Stimulated activated CD4-positive, alpha-beta T cell treated with anti-CD3 and anti-CD28 coated beads, Interleukin-4, amount 100 ng/mL, for 24 hours (primary cell): ENCODE measurements around the gene AGXT.

Source experiments
- DNase-seq: peaks from one replicate; pipeline ENCODE4 v3.0.0-alpha.2; 2020

Gene AGXT

DNA sequence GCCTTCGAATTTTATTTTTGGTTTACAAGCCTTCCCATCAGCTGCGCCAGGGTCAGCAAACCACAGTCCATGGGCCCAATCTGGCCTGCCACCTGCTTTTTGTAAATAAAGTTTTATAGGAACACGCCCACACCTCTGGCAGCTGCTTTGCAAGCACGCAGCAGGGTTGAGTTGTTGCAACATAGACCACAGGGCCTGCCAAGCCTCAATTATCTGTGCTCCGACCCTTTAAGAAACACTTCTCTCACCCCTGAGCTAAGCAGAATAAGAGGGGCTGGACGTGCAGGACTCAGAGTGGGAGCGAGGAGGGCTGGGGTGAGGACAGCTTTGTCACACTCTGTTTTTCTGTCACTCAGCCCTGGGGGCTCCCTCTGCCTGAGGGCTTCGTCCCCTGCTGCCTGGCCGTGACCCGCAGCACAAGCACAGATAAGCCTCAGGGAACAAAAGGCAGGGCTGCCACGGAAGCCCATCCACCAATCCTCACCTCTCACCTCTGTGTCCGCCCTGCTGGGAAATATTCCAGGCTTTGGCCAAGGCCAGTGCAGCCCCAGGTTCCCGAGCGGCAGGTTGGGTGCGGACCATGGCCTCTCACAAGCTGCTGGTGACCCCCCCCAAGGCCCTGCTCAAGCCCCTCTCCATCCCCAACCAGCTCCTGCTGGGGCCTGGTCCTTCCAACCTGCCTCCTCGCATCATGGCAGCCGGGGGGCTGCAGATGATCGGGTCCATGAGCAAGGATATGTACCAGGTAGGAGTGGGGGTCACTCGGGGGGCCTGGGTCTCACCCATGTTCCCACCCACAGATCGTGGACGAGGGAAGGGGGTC lies at the start of gene AGXT:
TSS of gene AGXT (plus strand) at position 539 of the 823 bp plus-strand sequence. CDS start at position 581, 42 bp downstream.
- no peak for DNase-seq

DNA sequence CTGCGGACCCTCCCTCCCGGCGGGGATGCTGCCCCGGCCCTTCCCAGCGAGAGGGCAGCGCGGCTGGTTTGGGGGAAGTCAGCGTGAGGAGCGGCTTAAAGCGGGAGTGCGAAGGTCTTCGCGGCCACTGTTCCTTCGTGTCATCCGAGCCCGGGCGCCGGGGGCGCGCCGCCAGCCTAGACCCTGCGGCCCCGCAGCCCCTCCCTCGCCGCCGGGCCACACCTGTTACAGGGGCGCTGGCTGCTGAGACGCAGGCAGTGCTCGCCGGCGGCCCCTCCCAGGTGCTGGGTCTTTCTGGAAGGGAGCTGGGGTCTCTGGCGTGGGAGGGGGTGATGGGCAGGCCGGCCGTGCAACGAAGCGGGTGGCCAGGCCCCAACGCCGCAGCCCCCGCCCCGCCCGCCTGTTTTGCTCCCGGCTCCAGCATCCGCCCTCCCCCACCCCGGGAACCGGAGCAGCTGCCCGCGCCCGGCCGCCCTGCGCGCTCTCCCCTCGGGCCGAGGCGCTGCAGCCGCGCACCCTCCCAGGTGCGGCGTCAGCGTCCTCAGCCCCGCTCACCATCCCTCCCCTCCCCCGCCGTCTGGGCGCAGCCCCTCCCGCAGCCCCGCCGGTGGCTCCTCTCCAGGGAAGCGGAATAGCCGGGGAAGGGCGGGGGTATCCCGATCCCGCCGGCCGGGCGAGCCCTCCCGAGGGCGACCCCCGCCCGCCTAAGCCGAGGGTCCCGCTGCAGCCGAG lies 49.3 kb upstream of the AGXT start:
- no peak for DNase-seq

- no peak for DNase-seq
Measured at GRCh38 chr2:240819858-240820606, 48.6 kb upstream of the AGXT start, which contains the start of gene KIF1A. Gene KIF1A, minus strand, starts transcription at chr2:240820219. Its CDS starts 22,467 bp downstream, at chr2:240797752.

- DNase-seq: peak; percentile 24
Measured at GRCh38 chr2:240820607-240821428, 47.8 kb upstream of the AGXT start.

DNA sequence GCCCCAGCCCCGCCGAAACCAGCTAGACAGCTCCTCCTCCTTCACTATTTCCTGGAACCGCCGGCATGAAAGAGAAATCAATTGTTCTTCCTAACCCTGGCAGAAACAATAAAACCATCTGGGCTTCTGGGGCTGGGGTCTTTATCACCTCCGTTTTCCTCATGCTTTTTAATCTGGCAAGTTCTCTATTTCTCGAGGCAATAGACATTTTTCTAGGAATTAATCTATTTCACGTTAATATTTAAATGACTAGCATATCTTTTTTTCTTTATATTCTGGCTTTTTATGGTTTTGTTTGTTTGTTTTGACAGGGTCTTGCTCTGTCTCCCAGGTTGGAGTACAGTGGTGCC lies 47.2 kb upstream of the AGXT start:
- no peak for DNase-seq

GRCh38 chr2:240822280-240822847 lies 46.3 kb upstream of the AGXT start:
- DNase-seq: no peak

- no peak for DNase-seq
Measured at GRCh38 chr2:240823449-240824336, 44.9 kb upstream of the AGXT start.

DNA sequence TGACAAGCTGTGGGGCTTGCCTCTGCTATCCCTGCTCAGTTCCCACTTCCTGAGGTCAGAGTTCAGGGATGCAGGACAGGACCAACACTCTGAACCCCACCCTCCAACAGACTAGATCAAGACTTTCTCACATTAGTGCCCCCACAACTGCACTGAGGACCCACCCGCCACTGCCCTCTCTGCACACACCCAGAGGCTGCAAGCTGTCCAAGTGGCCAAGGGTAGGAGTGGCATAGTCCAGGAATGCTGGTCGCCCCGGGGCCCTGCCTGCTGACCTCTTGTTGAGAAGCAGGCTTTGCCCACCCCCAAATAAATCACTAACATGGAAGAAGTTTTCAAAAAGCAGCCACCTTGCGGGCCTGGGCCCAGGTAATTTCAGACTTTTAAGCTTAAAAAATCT lies 43.1 kb upstream of the AGXT start:
- DNase-seq: no peak

GRCh38 chr2:240831594-240832204 lies 36.9 kb upstream of the AGXT start:
- no peak for DNase-seq

GRCh38 chr2:240832205-240832727 lies 36.4 kb upstream of the AGXT start:
- peak; percentile 95 for DNase-seq

DNA sequence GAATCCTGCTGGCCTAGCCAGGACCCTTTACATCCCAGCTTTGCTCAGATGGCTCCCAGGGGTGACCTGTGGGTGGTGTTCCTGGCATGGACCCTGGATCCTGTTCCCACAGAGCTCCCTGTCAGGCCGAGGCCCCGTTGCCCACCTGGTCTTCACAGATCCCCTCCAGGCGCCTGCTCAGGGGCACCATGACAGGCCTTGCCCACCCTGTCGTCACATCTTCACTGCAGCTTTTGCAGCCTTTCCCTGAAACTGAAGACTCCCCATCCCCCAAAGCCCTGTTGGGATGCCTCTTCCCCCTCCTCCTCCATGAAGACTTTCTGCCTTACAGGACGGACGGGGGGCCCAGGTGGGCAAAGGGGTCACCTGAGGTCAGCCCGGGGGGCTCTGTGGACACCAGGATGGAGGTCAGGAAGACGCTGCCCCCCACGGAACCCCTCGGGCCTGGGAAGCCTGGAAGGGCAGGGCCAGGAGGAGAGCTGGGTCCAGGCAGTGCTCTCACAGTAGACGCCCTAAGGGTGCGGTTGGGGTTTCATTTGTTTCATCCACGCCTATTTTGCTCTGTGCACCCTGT lies 35.6 kb upstream of the AGXT start:
- no peak for DNase-seq

DNA sequence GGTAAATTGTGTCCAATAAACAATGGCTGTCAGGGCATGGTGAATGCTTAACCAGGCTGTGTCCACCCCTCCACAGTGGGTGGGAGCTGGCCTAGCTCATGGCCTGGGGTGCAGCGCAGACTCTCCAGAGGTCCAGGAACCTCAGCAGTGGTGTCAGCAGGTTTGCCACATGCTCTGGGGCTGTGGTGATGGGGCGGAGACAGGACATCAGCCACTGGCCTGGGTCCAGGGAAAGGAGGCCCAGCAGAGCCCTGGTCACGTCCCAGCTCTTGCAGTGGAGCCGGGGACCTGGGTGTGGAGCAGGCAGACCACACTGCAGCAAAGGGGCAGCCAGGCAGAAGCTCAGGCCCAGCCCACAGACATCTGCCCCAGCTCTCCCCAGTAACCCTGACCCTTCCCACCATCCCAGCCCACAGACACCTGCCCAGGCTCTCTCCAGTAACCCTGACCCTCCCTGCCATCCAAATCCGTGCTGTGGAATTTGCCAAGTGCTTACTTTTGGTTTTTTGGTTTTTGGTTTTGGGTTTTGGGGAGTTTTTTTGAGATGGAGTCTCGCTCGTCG lies 34.8 kb upstream of the AGXT start:
- DNase-seq: no peak

GRCh38 chr2:240834377-240834975 lies 34.1 kb upstream of the AGXT start:
- DNase-seq: no peak

DNA sequence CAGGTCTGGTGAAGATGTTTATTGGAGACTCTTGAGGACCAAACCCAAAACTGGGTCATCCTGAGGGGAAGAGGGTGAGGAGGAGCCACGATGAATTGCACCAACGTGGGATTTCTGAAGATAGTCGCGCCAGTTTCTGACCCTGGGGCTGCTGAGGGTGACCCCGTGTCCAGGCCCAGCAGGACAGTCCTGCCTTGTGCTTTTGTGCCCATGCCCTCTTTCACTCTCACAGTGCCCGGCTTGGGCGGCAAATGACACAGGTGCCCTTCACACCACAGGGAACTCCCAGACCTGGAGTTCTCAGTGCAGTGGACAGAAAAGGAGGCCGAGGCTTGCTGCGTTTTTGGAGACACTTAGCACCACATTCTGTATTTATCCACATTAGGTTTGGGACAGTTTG lies 33.1 kb upstream of the AGXT start:
- no peak for DNase-seq

DNA sequence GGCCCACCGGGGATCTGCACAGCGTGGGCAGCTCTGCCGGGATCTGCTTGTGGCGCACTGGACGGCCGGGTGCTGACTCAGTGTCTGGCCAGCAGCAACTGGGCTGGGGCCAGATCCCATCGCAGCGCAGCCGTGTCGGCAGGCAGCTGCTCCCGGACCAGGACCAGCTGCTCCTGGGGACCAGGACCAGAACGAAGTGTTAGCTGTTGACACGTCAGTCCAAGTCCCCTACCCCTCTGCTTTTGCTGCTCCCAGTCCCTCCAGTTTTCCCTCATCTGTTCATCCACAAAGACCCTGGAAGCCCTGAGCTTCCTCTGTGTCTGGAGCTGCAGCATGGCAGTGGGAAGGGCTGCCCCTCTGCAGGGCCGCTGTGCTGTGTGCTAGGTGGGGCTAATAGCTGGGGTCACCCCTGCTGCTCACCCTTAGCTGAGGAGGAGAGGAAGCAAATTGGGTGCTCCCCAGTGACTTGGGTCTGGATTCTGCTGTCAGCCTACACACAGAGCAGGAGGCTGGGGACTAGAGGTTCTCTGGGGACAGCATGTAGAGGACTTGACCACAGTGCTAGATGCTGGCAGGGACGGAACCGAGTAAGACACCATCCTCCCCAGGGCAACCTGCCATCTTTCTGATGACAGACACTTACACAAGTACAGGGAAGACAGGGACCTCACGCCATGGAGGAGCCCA lies 31.7 kb upstream of the AGXT start:
- DNase-seq: no peak

DNA sequence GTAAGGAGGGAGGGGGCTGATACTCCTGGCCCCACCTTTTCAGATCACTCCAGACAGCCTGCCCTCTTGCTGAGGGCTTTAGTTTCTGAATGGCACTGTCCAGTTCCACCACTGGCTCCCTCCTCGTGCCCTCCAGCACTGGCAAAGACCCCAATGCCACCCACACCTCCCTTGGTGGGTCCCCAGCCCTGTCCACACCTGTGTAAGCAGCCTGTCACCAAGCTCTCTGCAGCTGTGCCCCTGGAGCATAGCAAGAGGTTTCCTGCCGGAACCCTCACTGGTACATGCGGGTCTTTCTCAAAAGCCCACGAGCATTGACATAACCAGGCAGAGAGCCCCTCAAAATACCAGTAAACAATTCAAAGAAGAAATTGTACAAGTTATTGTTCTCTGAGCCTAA lies 31.0 kb upstream of the AGXT start:
- no peak for DNase-seq

GRCh38 chr2:240839152-240840143 lies 29.2 kb upstream of the AGXT start:
- DNase-seq: no peak
